T-helper 17 cell (primary cell): ENCODE data around the gene PLXDC2. TPM values are rescaled to one million over a fixed set of nuclear protein-coding genes. Genes with fewer than 3 reads are reported as not detected.

Experiments
- ATAC-seq: fragments of 150-1000 bp; cut with Tn5 transposase; 2 replicates; pipeline ENCODE4 v1.10.0; 2021; ENCODE audit warnings: mild to moderate bottlenecking, moderate library complexity
- DNase-seq, 3 donors: peaks; one replicate each; pipeline versions ENCODE4 v3.0.0 to v3.0.0-alpha.2; 2020 to 2021
- H3K9me3 ChIP-seq: one replicate; pipeline ENCODE4 v1.7.0; 2013; ENCODE audit warnings: low read length, mild to moderate bottlenecking; ENCODE audit not compliant: control insufficient read depth, poor library complexity, severe bottlenecking
- H3K27ac Mint-ChIP-seq: one replicate; pipeline ENCODE4 v1.8.0; 2022; ENCODE audit warnings: mild to moderate bottlenecking, moderate library complexity, mixed read lengths
- H3K27me3 Mint-ChIP-seq: one replicate; pipeline ENCODE4 v1.8.0; 2022; ENCODE audit warnings: mixed read lengths
- H3K36me3 Mint-ChIP-seq: one replicate; pipeline ENCODE4 v1.8.0; 2022; ENCODE audit warnings: low read depth, mixed read lengths
- H3K4me1 Mint-ChIP-seq: one replicate; pipeline ENCODE4 v1.8.0; 2022; ENCODE audit warnings: mild to moderate bottlenecking, mixed read lengths
- H3K4me3 Mint-ChIP-seq: one replicate; pipeline ENCODE4 v1.8.0; 2022; ENCODE audit warnings: mild to moderate bottlenecking, moderate library complexity, mixed read lengths
- total RNA-seq, 4 donors: library from RNA in 2 of 4; stranded (reverse) in 2 of 4; gene quantifications; one replicate each; pipeline ENCODE4 v1.2.3 and lab custom pipeline; 2022 to 2026

Gene PLXDC2
- total RNA-seq, 2 donors from 2014 or later = 3.0 to 11.8 TPM

GRCh38 chr10:19954601-19955000 is 138.4 kb downstream of the PLXDC2 start:
- no peaks in the 10 kb centered on the region for H3K4me1 Mint-ChIP-seq
- H3K9me3 ChIP-seq = no peaks in the 10 kb centered on the region
- no peaks in the 10 kb centered on the region for H3K27me3 Mint-ChIP-seq
- ATAC-seq (no peak), DNase-seq (no peak)
- H3K36me3 Mint-ChIP-seq = no peaks in the 10 kb centered on the region
- no peak overlapping the region for H3K4me3 Mint-ChIP-seq
- H3K27ac Mint-ChIP-seq = no peak overlapping the region

DNA sequence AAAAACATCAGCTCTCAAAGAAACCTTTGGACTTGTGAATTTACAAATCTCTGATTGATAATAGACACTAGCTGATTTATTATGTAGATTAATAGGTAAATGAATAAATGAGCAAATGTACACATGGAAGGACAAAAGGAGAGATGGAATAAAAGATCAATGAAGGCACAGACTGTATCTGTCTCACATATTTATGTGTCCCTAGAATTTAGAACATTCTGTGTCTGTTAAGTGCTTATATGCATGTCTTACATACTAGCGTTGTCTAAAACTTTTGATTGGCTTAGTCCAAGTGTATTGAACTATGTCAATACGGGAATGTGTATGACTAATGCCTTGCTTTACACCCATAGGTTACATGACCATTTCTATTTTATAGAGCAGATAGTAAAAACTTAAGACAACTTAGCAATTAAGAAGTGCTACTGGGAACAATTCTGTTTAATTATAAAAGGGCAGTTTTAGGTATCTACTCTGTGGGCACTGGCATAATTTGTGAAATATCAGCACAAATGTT is 140.3 kb downstream of the PLXDC2 start:
- DNase-seq (no peak), ATAC-seq (no peak)
- H3K9me3 ChIP-seq = no peaks in the 10 kb centered on the region
- Mint-ChIP-seq H3K27ac (no peak overlapping the region), H3K4me3 (no peak overlapping the region), H3K27me3 (no peaks in the 10 kb centered on the region), H3K4me1 (no peaks in the 10 kb centered on the region), H3K36me3 (no peaks in the 10 kb centered on the region)

- Mint-ChIP-seq H3K4me3 (no peak overlapping the region), H3K27me3 (no peaks in the 10 kb centered on the region), H3K36me3 (no peaks in the 10 kb centered on the region)
Measured at GRCh38 chr10:19958787-19959186, 142.6 kb downstream of the PLXDC2 start.

GRCh38 chr10:19961076-19962053 is 145.1 kb downstream of the PLXDC2 start:
- Mint-ChIP-seq H3K36me3 (no peaks in the 10 kb centered on the region), H3K4me1 (no peaks in the 10 kb centered on the region), H3K27ac (no peak overlapping the region), H3K4me3 (no peak overlapping the region), H3K27me3 (no peaks in the 10 kb centered on the region)
- no peak for ATAC-seq
- H3K9me3 ChIP-seq = no peaks in the 10 kb centered on the region
- DNase-seq = no peak

More at GRCh38 chr10:19958787-19959186, 142.6 kb downstream of the PLXDC2 start:
- no peak overlapping the region for H3K27ac Mint-ChIP-seq
- ATAC-seq (no peak), DNase-seq (no peak)
- H3K4me1 Mint-ChIP-seq = no peaks in the 10 kb centered on the region
- H3K9me3 ChIP-seq = no peaks in the 10 kb centered on the region

- H3K4me3 Mint-ChIP-seq = no peak overlapping the region
- DNase-seq (no peak), ATAC-seq (no peak)
- H3K36me3 Mint-ChIP-seq = no peaks in the 10 kb centered on the region
- no peaks in the 10 kb centered on the region for H3K4me1 Mint-ChIP-seq
- H3K27me3 Mint-ChIP-seq = no peaks in the 10 kb centered on the region
- no peak overlapping the region for H3K27ac Mint-ChIP-seq
- no peaks in the 10 kb centered on the region for H3K9me3 ChIP-seq
Measured at GRCh38 chr10:19964625-19965024, 148.4 kb downstream of the PLXDC2 start.

DNA sequence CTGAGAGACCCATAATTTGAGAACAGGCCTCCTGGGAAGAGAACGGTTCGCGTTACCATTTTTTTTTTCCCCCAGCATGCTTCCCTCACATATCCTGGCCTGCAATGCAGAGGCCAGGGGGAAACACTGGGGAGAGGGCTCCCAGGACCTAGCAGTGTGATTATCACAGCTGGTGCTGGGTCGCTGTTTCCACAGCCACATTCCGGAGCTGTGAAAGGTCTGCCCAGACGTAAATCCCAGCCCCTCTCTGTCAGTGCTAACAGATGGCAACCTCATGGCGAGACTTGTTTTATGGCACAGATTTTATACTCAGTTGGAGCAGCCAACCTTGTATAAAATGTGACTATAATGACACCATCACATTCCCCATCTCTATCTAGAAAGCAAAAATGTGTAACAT is 150.5 kb downstream of the PLXDC2 start:
- no peaks in the 10 kb centered on the region for H3K36me3 Mint-ChIP-seq
- no peaks in the 10 kb centered on the region for H3K27me3 Mint-ChIP-seq
- ATAC-seq (no peak), DNase-seq (no peak)
- no peak overlapping the region for H3K4me3 Mint-ChIP-seq
- H3K4me1 Mint-ChIP-seq = no peaks in the 10 kb centered on the region
- H3K27ac Mint-ChIP-seq = no peak overlapping the region
- H3K9me3 ChIP-seq = no peaks in the 10 kb centered on the region

DNA sequence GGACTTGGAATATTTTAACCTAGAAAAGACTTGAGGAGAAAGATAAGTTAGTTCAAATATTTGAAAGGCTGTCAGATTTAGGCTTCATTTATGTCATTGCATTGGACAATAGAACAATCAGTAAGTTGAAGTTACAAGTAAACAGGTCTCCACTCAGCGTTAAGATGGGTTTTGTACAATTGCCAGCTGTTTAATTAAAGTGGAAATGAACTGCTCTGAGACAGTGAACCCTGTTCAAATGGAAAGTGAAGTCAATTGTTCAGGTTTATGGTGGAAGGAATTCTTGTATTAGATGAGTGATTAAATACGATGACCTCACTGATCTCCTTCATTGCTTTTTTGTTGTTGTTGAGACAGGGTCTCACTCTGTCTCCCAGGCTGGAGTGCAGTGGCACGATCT is 151.7 kb downstream of the PLXDC2 start:
- Mint-ChIP-seq H3K36me3 (no peaks in the 10 kb centered on the region), H3K27ac (no peak overlapping the region), H3K4me3 (no peak overlapping the region), H3K4me1 (no peaks in the 10 kb centered on the region), H3K27me3 (no peaks in the 10 kb centered on the region)
- DNase-seq (no peak), ATAC-seq (no peak)
- H3K9me3 ChIP-seq = no peaks in the 10 kb centered on the region

DNA sequence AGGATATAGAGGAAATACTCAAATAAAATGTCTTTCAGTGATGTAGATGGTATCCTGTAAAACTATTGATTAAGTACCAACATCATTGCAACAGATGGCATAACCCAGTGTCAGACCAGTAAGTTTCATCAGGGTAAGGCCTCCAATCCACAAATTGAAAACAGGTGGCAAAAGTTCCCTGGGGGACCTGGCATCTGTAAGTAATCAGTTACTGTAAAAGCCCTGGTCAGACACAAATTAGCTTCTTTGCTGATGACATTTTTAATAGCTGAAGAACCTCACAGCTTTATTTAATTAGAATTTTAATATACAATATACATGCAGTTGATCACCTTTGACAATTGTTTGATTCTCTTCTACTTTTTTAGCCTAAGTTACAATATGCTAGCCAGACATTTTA is 152.5 kb downstream of the PLXDC2 start:
- no peaks in the 10 kb centered on the region for H3K36me3 Mint-ChIP-seq
- no peak overlapping the region for H3K27ac Mint-ChIP-seq
- no peak for ATAC-seq
- no peak for DNase-seq
- H3K27me3 Mint-ChIP-seq = no peaks in the 10 kb centered on the region
- no peak overlapping the region for H3K4me3 Mint-ChIP-seq
- no peaks in the 10 kb centered on the region for H3K4me1 Mint-ChIP-seq
- H3K9me3 ChIP-seq = no peaks in the 10 kb centered on the region

- H3K4me3 Mint-ChIP-seq = no peak overlapping the region
- no peaks in the 10 kb centered on the region for H3K4me1 Mint-ChIP-seq
- no peaks in the 10 kb centered on the region for H3K27me3 Mint-ChIP-seq
- no peaks in the 10 kb centered on the region for H3K36me3 Mint-ChIP-seq
- H3K27ac Mint-ChIP-seq = no peak overlapping the region
- no peak for ATAC-seq
- DNase-seq = no peak
- no peaks in the 10 kb centered on the region for H3K9me3 ChIP-seq
Measured at GRCh38 chr10:19970256-19970655, 154.0 kb downstream of the PLXDC2 start.

DNA sequence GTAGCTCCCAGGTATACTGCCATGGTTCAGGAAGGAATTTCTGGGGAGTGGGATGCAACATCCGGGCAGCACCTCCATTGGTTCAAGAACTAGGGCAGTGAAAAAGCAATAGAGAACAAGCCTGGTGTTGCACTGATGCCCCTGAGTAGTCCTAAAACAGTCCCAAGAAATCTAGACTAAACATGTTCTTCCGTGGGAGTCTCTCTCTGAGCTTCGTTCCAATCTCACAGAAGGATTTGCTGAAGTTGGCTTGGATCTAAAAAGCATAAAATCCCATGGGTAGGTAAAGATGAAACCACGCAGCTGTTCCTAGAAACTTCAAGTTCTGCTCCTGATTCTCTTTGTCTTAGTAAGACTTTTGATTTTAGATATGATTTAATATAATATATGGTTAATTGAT is 154.5 kb downstream of the PLXDC2 start:
- no peaks in the 10 kb centered on the region for H3K36me3 Mint-ChIP-seq
- no peaks in the 10 kb centered on the region for H3K9me3 ChIP-seq
- no peaks in the 10 kb centered on the region for H3K4me1 Mint-ChIP-seq
- no peak overlapping the region for H3K27ac Mint-ChIP-seq
- DNase-seq (no peak), ATAC-seq (no peak)
- H3K4me3 Mint-ChIP-seq = no peak overlapping the region
- no peaks in the 10 kb centered on the region for H3K27me3 Mint-ChIP-seq

DNA sequence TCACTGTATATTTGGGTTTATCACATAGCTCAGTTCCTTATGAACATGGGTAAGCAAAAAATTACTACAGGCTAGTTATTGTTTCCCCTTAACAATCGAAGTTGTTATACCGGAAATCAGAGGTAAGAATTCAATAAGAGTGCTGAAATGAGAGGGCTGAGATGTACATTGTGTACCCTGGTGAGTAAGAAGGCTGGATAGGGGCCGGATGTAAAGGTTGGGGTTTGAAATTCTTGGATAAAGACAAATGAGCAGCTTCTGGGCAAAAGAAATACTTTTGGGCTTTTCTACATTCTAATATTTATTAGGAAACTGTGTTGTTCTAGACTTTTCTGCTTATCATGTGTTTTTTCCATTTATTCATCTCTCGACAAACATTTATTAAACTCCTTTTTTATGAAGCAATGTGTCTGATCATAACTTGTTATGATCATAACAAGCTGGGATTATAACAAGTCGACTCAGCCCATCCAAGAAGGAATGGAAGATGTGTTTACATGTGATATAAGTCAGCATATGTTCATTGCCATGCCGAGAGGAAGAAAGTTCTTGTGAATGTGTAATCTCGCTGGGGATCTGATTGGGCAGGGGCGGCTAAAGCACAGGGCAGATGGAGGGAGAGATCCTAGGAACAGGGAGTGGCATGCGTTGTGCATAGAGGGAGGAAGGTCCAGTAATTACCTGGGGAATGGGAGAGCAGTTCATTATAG is 155.3 kb downstream of the PLXDC2 start:
- DNase-seq (no peak), ATAC-seq (no peak)
- H3K36me3 Mint-ChIP-seq = no peaks in the 10 kb centered on the region

DNA sequence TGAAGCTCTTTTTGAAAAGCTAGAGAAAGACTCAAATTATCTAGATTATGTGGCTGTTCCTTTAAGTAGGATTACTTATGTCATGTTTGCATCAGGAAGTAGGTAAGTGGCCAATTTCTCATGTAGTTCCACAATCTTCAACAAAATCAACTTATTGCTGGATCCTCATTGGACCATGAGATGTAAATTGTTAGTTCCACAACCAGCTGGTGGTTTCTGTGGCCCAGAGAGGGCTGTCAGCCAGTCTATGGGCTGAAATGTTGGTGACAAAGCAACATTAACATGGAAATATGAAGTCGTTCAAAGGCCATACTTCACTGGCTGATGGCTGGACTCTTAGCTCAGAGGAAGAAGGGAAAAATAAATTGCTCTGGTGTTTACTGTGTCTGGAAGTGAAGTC is 157.9 kb downstream of the PLXDC2 start:
- H3K9me3 ChIP-seq = no peaks in the 10 kb centered on the region
- Mint-ChIP-seq H3K4me3 (no peak overlapping the region), H3K27ac (no peak overlapping the region), H3K4me1 (no peaks in the 10 kb centered on the region), H3K36me3 (no peaks in the 10 kb centered on the region), H3K27me3 (no peaks in the 10 kb centered on the region)
- ATAC-seq (no peak), DNase-seq (no peak)

More for the DNA sequence above, 155.3 kb downstream of the PLXDC2 start:
- no peaks in the 10 kb centered on the region for H3K9me3 ChIP-seq
- Mint-ChIP-seq H3K27ac (no peak overlapping the region), H3K27me3 (no peaks in the 10 kb centered on the region), H3K4me3 (no peak overlapping the region), H3K4me1 (no peaks in the 10 kb centered on the region)

- H3K4me1 Mint-ChIP-seq = no peaks in the 10 kb centered on the region
- H3K27me3 Mint-ChIP-seq = no peaks in the 10 kb centered on the region
- H3K4me3 Mint-ChIP-seq = no peak overlapping the region
Measured at GRCh38 chr10:19974554-19974953, 158.3 kb downstream of the PLXDC2 start.

More at GRCh38 chr10:19974554-19974953, 158.3 kb downstream of the PLXDC2 start:
- H3K9me3 ChIP-seq = no peaks in the 10 kb centered on the region
- DNase-seq = no peak
- Mint-ChIP-seq H3K36me3 (no peaks in the 10 kb centered on the region), H3K27ac (no peak overlapping the region)
- ATAC-seq = no peak
